Endodermal cell (in vitro differentiated cells): ENCODE measurements around the gene SH3BP5L. TPM values are rescaled to one million over a fixed set of nuclear protein-coding genes. Genes with fewer than 3 reads are reported as not detected.

Source experiments
- DNase-seq: peaks from one replicate; pipeline ENCODE4 v3.0.0-alpha.2; 2017
- H3K27ac ChIP-seq: 2 replicates; pipeline ENCODE4 v1.5.1; 2013; ENCODE audit warnings: mild to moderate bottlenecking, low read depth, low read length, moderate library complexity
- H3K27me3 ChIP-seq: 2 replicates; pipeline ENCODE4 v1.6.1; 2013; ENCODE audit warnings: mild to moderate bottlenecking, low read length, moderate library complexity; ENCODE audit not compliant: insufficient read depth, control insufficient read depth, poor library complexity, severe bottlenecking
- H3K36me3 ChIP-seq: 2 replicates; pipeline ENCODE4 v1.7.0; 2013; ENCODE audit warnings: mild to moderate bottlenecking, low read length, moderate library complexity; ENCODE audit not compliant: control insufficient read depth, insufficient read depth
- H3K4me1 ChIP-seq: one replicate; pipeline ENCODE4 v1.7.0; 2013; ENCODE audit warnings: low read length; ENCODE audit not compliant: control insufficient read depth, insufficient read depth
- H3K4me3 ChIP-seq: 2 replicates; pipeline ENCODE4 v1.5.1; 2013; ENCODE audit warnings: mild to moderate bottlenecking, low read length, moderate library complexity
- H3K9ac ChIP-seq: 2 replicates; pipeline ENCODE4 v1.6.1; 2013; ENCODE audit warnings: mild to moderate bottlenecking, low read length, moderate library complexity; ENCODE audit not compliant: poor library complexity, severe bottlenecking; ENCODE audit errors: extremely low read depth
- H3K9me3 ChIP-seq: 2 replicates; pipeline ENCODE4 v1.6.1; 2013; ENCODE audit warnings: mild to moderate bottlenecking, low read length, moderate library complexity; ENCODE audit not compliant: control insufficient read depth
- H3K27ac Mint-ChIP-seq: 2 replicates; pipeline ENCODE4 v1.8.0; 2020; ENCODE audit warnings: mixed read lengths
- H3K27me3 Mint-ChIP-seq: 2 replicates; pipeline ENCODE4 v1.8.0; 2021; ENCODE audit warnings: mild to moderate bottlenecking, mixed read lengths; ENCODE audit not compliant: insufficient read depth
- H3K36me3 Mint-ChIP-seq: 2 replicates; pipeline ENCODE4 v1.8.0; 2020; ENCODE audit warnings: low read depth, mixed read lengths
- H3K4me1 Mint-ChIP-seq: 2 replicates; pipeline ENCODE4 v1.8.0; 2020; ENCODE audit warnings: mixed read lengths
- H3K4me3 Mint-ChIP-seq: 2 replicates; pipeline ENCODE4 v1.8.0; 2020; ENCODE audit warnings: mild to moderate bottlenecking, moderate library complexity, mixed read lengths
- H3K9me3 Mint-ChIP-seq: 2 replicates; pipeline ENCODE4 v1.8.0; 2020; ENCODE audit warnings: mild to moderate bottlenecking, mixed read lengths
- CTCF ChIP-seq: fragments of 200-600 bp; sonication (generic); conservative IDR thresholded peaks from 2 replicates; pipeline ENCODE4 v1.5.0; 2021; ENCODE audit warnings: antibody characterized with exemption, mild to moderate bottlenecking
- WGBS, 2 experiments: methylation state at CpG; one replicate each; pipeline versions ENCODE4 v1.1.5 to v1.1.7; 2013; ENCODE audit warnings: missing lambda C conversion rate in 2 of 2, mixed read lengths in 1 of 2; ENCODE audit not compliant: insufficient coverage in 1 of 2, insufficient read length in 1 of 2; 5-methylcytosine and 5-hydroxymethylcytosine counted together
- total RNA-seq, 2 donors: library from RNA; stranded (reverse); fragmentation: NEBNext Ultra II Directional in 1 of 2; extraction: Animal tissue kit (Norgen Biotek cat#: 25700) in 1 of 2; gene quantifications; 2 replicates in 1 of 2; 3 replicates in 1 of 2; pipeline ENCODE4 v1.2.1, GENCODE V29; 2021

SH3BP5L gene
- total RNA-seq, 2 donors from 2014 or later = 27.2 to 30.2 TPM

DNA sequence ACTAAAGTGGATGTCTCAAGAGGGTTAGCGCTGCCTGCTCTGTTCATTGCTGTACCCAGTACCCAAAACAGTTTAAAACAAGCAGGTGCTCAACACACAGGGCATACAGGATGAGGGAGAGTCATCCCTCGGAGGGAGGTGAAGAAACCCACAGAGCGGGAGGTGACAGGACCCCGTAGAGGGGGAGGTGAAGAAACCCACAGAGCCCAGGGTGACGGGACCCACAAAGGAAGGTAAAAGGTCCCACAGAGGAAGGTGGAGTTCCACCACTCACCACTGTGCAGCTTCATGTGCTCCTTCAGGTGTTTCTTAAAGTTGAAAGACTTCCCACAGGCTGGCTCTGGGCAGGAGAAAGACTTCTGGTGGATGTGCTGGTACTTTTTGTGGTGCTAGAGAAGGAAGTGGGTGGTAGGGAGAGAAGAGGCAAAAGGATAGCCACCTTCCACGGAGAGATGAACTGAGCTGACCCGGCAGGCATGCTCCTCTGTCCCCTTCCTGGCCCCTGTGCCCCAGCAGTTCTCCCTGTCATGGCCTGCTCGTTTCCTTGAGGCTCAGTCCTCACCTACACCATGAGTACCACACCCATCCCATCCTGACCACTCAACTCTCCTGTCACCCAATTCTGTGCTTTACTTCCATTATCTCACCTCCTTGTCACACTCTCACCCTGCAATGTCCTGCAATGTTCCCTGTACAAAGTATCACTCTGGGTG, 28.1 kb upstream of the SH3BP5L start:
- Histone ChIP-seq H3K27me3 (no peaks in the 10 kb centered on the region), H3K27ac (no peak overlapping the region), H3K4me1 (no peaks in the 10 kb centered on the region), H3K9ac (no peak overlapping the region), H3K36me3 (peaks cover 41% of the 10 kb centered on the region), H3K9me3 (no peaks in the 10 kb centered on the region), H3K4me3 (no peak overlapping the region)
- Mint-ChIP-seq H3K4me3 (no peak overlapping the region), H3K9me3 (no peaks in the 10 kb centered on the region), H3K4me1 (peaks cover 3% of the 10 kb centered on the region), H3K36me3 (peaks cover 29% of the 10 kb centered on the region), H3K27me3 (no peaks in the 10 kb centered on the region), H3K27ac (no peak overlapping the region)
- 92 to 94% methylated on average over 8 of the region's 8 CpGs for WGBS, 2 experiments
- peak; percentile 34 for DNase-seq
- TF ChIP-seq CTCF = no peak

- TF ChIP-seq CTCF = no peak
- Histone ChIP-seq H3K4me1 (no peaks in the 10 kb centered on the region), H3K4me3 (no peak overlapping the region), H3K36me3 (peaks cover 46% of the 10 kb centered on the region), H3K27ac (no peak overlapping the region), H3K9ac (no peak overlapping the region), H3K27me3 (no peaks in the 10 kb centered on the region), H3K9me3 (no peaks in the 10 kb centered on the region)
- 92 to 97% methylated on average over 4 to 7 of the region's 7 CpGs for WGBS, 2 experiments
- peak; percentile 34 for DNase-seq
- Mint-ChIP-seq H3K36me3 (peaks cover 33% of the 10 kb centered on the region), H3K27ac (no peak overlapping the region), H3K27me3 (no peaks in the 10 kb centered on the region), H3K4me1 (peaks cover 3% of the 10 kb centered on the region), H3K4me3 (no peak overlapping the region), H3K9me3 (no peaks in the 10 kb centered on the region)
These were observed 27.0 kb upstream of the SH3BP5L start for GRCh38 chr1:248852481-248853405.

DNA sequence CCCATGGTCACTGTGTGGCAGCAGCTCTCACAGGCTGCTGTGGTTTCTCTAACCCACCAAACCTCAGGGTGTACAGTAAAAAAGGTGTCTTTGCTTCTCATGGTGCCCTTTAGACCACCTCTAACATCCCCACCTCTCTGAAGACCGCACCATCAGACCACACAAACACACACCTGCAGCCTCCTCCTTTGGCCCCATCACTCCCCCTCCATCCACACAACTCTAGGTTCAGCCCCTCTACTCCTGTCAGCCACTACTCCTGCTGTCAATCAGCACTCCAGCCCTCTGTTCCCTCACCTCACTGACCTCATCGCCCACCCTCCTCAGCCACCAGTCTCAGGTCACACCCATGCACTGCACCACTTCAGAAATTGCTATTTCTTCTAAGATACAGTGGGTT, 25.7 kb upstream of the SH3BP5L start:
- Histone ChIP-seq H3K27ac (no peak overlapping the region), H3K9me3 (no peaks in the 10 kb centered on the region), H3K9ac (no peak overlapping the region), H3K4me3 (no peak overlapping the region), H3K36me3 (peaks cover 52% of the 10 kb centered on the region), H3K27me3 (no peaks in the 10 kb centered on the region), H3K4me1 (no peaks in the 10 kb centered on the region)
- DNase-seq = peak; percentile 35
- no peak overlapping the region for H3K4me3 Mint-ChIP-seq
- 87% methylated on average over 2 of the region's 2 CpGs; no CpG with 5 or more reads in 1 of the 2 experiments for WGBS, 2 experiments
- no peaks in the 10 kb centered on the region for H3K4me1 Mint-ChIP-seq
- no peak for TF ChIP-seq CTCF
- peaks cover 40% of the 10 kb centered on the region for H3K36me3 Mint-ChIP-seq
- H3K27ac Mint-ChIP-seq = no peak overlapping the region
- H3K9me3 Mint-ChIP-seq = no peaks in the 10 kb centered on the region
- no peaks in the 10 kb centered on the region for H3K27me3 Mint-ChIP-seq
